NB4 (cell line): ENCODE data around the gene ATN1.
A peak's percentile ranks its signal among the peaks of the same experiment; 100 is the strongest.

Experiments used
- DNase-seq: peaks from one replicate; pipeline ENCODE4 v3.0.0; 2010; ENCODE audit warnings: low read depth
- H3K4me3 ChIP-seq: one replicate; pipeline ENCODE4 v1.5.1; 2011; ENCODE audit warnings: mild to moderate bottlenecking, low read depth, low read length, moderate library complexity
- CTCF ChIP-seq: IDR thresholded peaks from one replicate; pipeline ENCODE4 v1.5.1; 2012; ENCODE audit warnings: low read depth, low read length
- MYC ChIP-seq: IDR thresholded peaks from 2 replicates; pipeline ENCODE4 v1.6.1; 2011; ENCODE audit warnings: low read depth, low read length
- POLR2A ChIP-seq: IDR thresholded peaks from 2 replicates; pipeline ENCODE4 v1.6.1; 2011; ENCODE audit warnings: mild to moderate bottlenecking; ENCODE audit not compliant: insufficient read length; ENCODE audit errors: extremely low read depth
- TF ChIP-seq, protein P1 (sequence below): IDR thresholded peaks from 2 replicates; pipeline ENCODE4 v1.6.1; 2011; ENCODE audit warnings: low read depth, low read length

The ATN1 gene

DNA sequence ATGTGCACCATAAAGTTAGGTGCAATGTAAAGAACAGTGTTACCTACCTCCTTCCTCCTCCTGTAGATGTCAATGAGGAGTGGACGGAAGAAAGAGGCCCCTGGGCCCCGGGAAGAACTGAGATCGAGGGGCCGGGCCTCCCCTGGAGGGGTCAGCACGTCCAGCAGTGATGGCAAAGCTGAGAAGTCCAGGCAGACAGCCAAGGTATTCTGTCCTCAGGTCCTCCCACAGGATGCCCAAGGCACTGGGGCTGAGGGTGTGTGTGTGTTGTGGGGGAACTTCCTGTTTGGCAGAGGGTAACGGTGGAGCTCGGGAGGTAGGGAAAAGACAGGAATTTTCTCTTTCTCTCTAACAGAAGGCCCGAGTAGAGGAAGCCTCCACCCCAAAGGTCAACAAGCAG, 6.4 kb downstream of the ATN1 start:
- DNase-seq = no peak
- H3K4me3 ChIP-seq = no peak overlapping the region
- TF ChIP-seq POLR2A (no peak), CTCF (no peak)

GRCh38 chr12:6935371-6936193, 7.8 kb downstream of the ATN1 start:
- no peak overlapping the region for H3K4me3 ChIP-seq

DNA sequence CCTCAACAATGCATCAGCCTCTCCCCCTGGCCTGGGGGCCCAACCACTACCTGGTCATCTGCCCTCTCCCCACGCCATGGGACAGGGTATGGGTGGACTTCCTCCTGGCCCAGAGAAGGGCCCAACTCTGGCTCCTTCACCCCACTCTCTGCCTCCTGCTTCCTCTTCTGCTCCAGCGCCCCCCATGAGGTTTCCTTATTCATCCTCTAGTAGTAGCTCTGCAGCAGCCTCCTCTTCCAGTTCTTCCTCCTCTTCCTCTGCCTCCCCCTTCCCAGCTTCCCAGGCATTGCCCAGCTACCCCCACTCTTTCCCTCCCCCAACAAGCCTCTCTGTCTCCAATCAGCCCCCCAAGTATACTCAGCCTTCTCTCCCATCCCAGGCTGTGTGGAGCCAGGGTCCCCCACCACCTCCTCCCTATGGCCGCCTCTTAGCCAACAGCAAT, 8.5 kb downstream of the ATN1 start:
- H3K4me3 ChIP-seq = peak overlapping the region; percentile 76

More at GRCh38 chr12:6935371-6936193, 7.8 kb downstream of the ATN1 start:
- TF ChIP-seq MYC (no peak), CTCF (no peak), POLR2A (no peak)
- TF ChIP-seq, protein P1, sequence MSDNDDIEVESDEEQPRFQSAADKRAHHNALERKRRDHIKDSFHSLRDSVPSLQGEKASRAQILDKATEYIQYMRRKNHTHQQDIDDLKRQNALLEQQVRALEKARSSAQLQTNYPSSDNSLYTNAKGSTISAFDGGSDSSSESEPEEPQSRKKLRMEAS = no peak
- DNase-seq = no peak

GRCh38 chr12:6936636-6937480, 9.1 kb downstream of the ATN1 start:
- peak; percentile 59 for DNase-seq

More for the DNA sequence above, 8.5 kb downstream of the ATN1 start:
- TF ChIP-seq POLR2A (no peak), MYC (no peak), CTCF (no peak)
- TF ChIP-seq, protein P1 = no peak
- no peak for DNase-seq

More at GRCh38 chr12:6936636-6937480, 9.1 kb downstream of the ATN1 start:
- H3K4me3 ChIP-seq = peak overlapping the region; percentile 76
- TF ChIP-seq POLR2A = peak; percentile 16
- no peak for TF ChIP-seq MYC
- TF ChIP-seq, protein P1 = peak; percentile 6; the same call in 1 of the 2 replicates
- TF ChIP-seq CTCF = peak; percentile 3
